H1 (cell line): Measurements from ENCODE around the gene ZFP36L1. TPM values are rescaled to one million over a fixed set of nuclear protein-coding genes. Genes with fewer than 3 reads are reported as not detected.

ENCODE experiments used
- CTCF ChIA-PET: fragments of 300-600 bp; sonication (Branson Sonifier 250); formaldehyde crosslinking; loops from one replicate; lab custom pipeline; 2021; ENCODE audit not compliant: partially characterized antibody; lab: Charles Lee
- POLR2A ChIA-PET: fragments of 300-600 bp; sonication (Branson Sonifier 250); formaldehyde crosslinking; loops from one replicate; lab custom pipeline; 2021; ENCODE audit warnings: inconsistent platforms; ENCODE audit not compliant: partially characterized antibody; lab: Charles Lee
- DNase-seq, 2 experiments: peaks; one replicate each; pipeline versions ENCODE4 v3.0.0 to v3.0.0-alpha.2; 2010 to 2022; ENCODE audit warnings: low spot score in 2 of 2, low read depth in 1 of 2, mixed read lengths in 1 of 2
- FAIRE-seq: peaks from 2 replicates; lab custom pipeline; 2011; peaks lifted over from hg19 to GRCh38; lab: Jason Lieb, UNC
- H2AFZ ChIP-seq: 2 replicates; pipeline ENCODE4 v1.8.1; 2012; ENCODE audit warnings: low read length, inconsistent platforms
- H2AK5ac ChIP-seq: 2 replicates; pipeline ENCODE4 v1.6.1; 2013; ENCODE audit warnings: low read depth, low read length
- H2BK120ac ChIP-seq: replicated peaks from 2 replicates; pipeline ENCODE3; 2013; ENCODE audit warnings: low read depth, low read length, inconsistent platforms
- H2BK12ac ChIP-seq: 2 replicates; pipeline ENCODE4 v1.6.1; 2013; ENCODE audit warnings: low read depth, low read length
- H2BK15ac ChIP-seq: 2 replicates; pipeline ENCODE4 v1.6.1; 2013; ENCODE audit warnings: low read length
- H2BK20ac ChIP-seq: 2 replicates; pipeline ENCODE4 v1.6.1; 2013; ENCODE audit warnings: low read length
- H2BK5ac ChIP-seq: 2 replicates; pipeline ENCODE4 v1.6.1; 2013; ENCODE audit warnings: low read depth, low read length
- H3K14ac ChIP-seq: 2 replicates; pipeline ENCODE4 v1.6.1; 2013; ENCODE audit warnings: inconsistent platforms; ENCODE audit not compliant: insufficient read length
- H3K18ac ChIP-seq: 2 replicates; pipeline ENCODE4 v1.6.1; 2013; ENCODE audit warnings: low read length; ENCODE audit errors: extremely low read depth
- H3K23ac ChIP-seq: 2 replicates; pipeline ENCODE4 v1.6.1; 2013; ENCODE audit warnings: inconsistent platforms; ENCODE audit not compliant: insufficient read length
- H3K23me2 ChIP-seq: 2 replicates; pipeline ENCODE4 v1.6.1; 2013; ENCODE audit warnings: low read depth, low read length
- H3K27ac ChIP-seq: 2 replicates; pipeline ENCODE4 v1.6.1; 2011; ENCODE audit warnings: low read depth, low read length, inconsistent platforms
- H3K27me3 ChIP-seq, 4 experiments: replicated peaks in 1 of 4; 1 replicate in 1 of 4; 2 replicates in 3 of 4; pipeline versions ENCODE4 v1.6.1 to v1.8.1; 2011 to 2013; ENCODE audit warnings: low read length in 3 of 4, mild to moderate bottlenecking in 3 of 4, inconsistent platforms in 2 of 4, mixed read lengths in 2 of 4, moderate library complexity in 1 of 4; ENCODE audit not compliant: control insufficient read depth in 3 of 4, insufficient read depth in 3 of 4; ENCODE audit errors: extremely low read depth in 1 of 4
- H3K36me3 ChIP-seq, 4 experiments: 2 replicates each; pipeline versions ENCODE4 v1.6.1 to v1.8.1; 2011 to 2013; ENCODE audit warnings: mild to moderate bottlenecking in 4 of 4, low read length in 3 of 4, moderate library complexity in 2 of 4, control low read depth in 1 of 4, inconsistent platforms in 1 of 4; ENCODE audit not compliant: insufficient read depth in 4 of 4, control insufficient read depth in 2 of 4
- H3K4ac ChIP-seq: replicated peaks from 2 replicates; pipeline ENCODE3; 2013; ENCODE audit warnings: low read length, low read depth, mixed read lengths, inconsistent platforms; ENCODE audit not compliant: insufficient read length
- H3K4me1 ChIP-seq, 4 experiments: replicated peaks in 1 of 4; 1 replicate in 1 of 4; 2 replicates in 3 of 4; pipeline versions ENCODE4 v1.6.1 to v1.8.1; 2011 to 2013; ENCODE audit warnings: low read length in 3 of 4, inconsistent platforms in 2 of 4, mixed read lengths in 1 of 4; ENCODE audit not compliant: insufficient read depth in 4 of 4, control insufficient read depth in 3 of 4
- H3K4me2 ChIP-seq, 2 experiments: 2 replicates each; pipeline versions ENCODE4 v1.6.1 to v1.8.1; 2011 to 2013; ENCODE audit warnings: low read depth in 2 of 2, low read length in 2 of 2, control low read depth in 1 of 2, inconsistent platforms in 1 of 2, mild to moderate bottlenecking in 1 of 2; ENCODE audit not compliant: insufficient read depth in 1 of 2
- H3K4me3 ChIP-seq, 4 experiments: fragments of 200-600, 300-600 bp in 1 of 4; sonication (generic), shearing (Covaris generic), sonication (Bioruptor Twin) in 1 of 4; 2 replicates each; pipeline versions ENCODE4 v1.5.1 to v1.8.1; 2011 to 2016; ENCODE audit warnings: low read length in 4 of 4, low read depth in 3 of 4, control low read depth in 2 of 4, inconsistent platforms in 2 of 4, mild to moderate bottlenecking in 2 of 4, mixed read lengths in 1 of 4, moderate library complexity in 1 of 4; ENCODE audit not compliant: insufficient read depth in 2 of 4; ENCODE audit errors: extremely low read depth in 1 of 4
- H3K56ac ChIP-seq: replicated peaks from 2 replicates; pipeline ENCODE3; 2013; ENCODE audit warnings: low read depth, mild to moderate bottlenecking, mixed read lengths, low read length, inconsistent platforms; ENCODE audit not compliant: insufficient read length
- H3K79me1 ChIP-seq: 2 replicates; pipeline ENCODE4 v1.6.1; 2013; ENCODE audit warnings: low read depth, low read length, control low read depth
- H3K79me2 ChIP-seq, 2 experiments: 2 replicates each; pipeline versions ENCODE4 v1.6.1 to v1.8.1; 2012 to 2013; ENCODE audit warnings: low read length in 2 of 2, mild to moderate bottlenecking in 2 of 2, inconsistent platforms in 1 of 2; ENCODE audit not compliant: insufficient read depth in 2 of 2, control insufficient read depth in 1 of 2
- H3K9ac ChIP-seq, 4 experiments: replicated peaks in 1 of 4; 1 replicate in 1 of 4; 2 replicates in 3 of 4; pipeline versions ENCODE4 v1.6.1 to v1.8.1; 2011 to 2013; ENCODE audit warnings: low read depth in 3 of 4, low read length in 3 of 4, control low read depth in 2 of 4, mild to moderate bottlenecking in 2 of 4, moderate library complexity in 2 of 4, inconsistent platforms in 1 of 4; ENCODE audit errors: extremely low read depth in 1 of 4
- H3K9me3 ChIP-seq, 2 experiments: 2 replicates each; pipeline versions ENCODE4 v1.6.1 to v1.8.1; 2012 to 2013; ENCODE audit warnings: mild to moderate bottlenecking in 2 of 2, moderate library complexity in 2 of 2, control low read depth in 1 of 2, inconsistent platforms in 1 of 2, low read depth in 1 of 2, low read length in 1 of 2, mixed read lengths in 1 of 2; ENCODE audit not compliant: insufficient read depth in 2 of 2
- H4K20me1 ChIP-seq, 2 experiments: replicated peaks in 1 of 2; 2 replicates each; pipeline versions ENCODE3 to v1.8.1; 2011 to 2013; ENCODE audit warnings: inconsistent platforms in 2 of 2, low read length in 2 of 2, mild to moderate bottlenecking in 1 of 2; ENCODE audit not compliant: insufficient read depth in 2 of 2, control insufficient read depth in 1 of 2
- H4K5ac ChIP-seq: 2 replicates; pipeline ENCODE4 v1.6.1; 2013; ENCODE audit warnings: low read length, low read depth, mixed read lengths, inconsistent platforms; ENCODE audit not compliant: insufficient read length
- H4K8ac ChIP-seq: 2 replicates; pipeline ENCODE4 v1.8.0; 2013; ENCODE audit warnings: mild to moderate bottlenecking, moderate library complexity, low read length, inconsistent platforms; ENCODE audit not compliant: insufficient read depth; ENCODE audit errors: extremely low read depth
- H4K91ac ChIP-seq: replicated peaks from 2 replicates; pipeline ENCODE3; 2013; ENCODE audit warnings: low read length, mixed read lengths, inconsistent platforms; ENCODE audit not compliant: insufficient read length
- TCF12 ChIP-seq: IDR thresholded peaks from 2 replicates; pipeline ENCODE4 v1.6.1; 2011; ENCODE audit warnings: low read depth, mild to moderate bottlenecking, low read length
- WGBS, 2 experiments: shearing (Covaris generic) in 1 of 2; methylation state at CpG; one replicate each; pipeline versions ENCODE4 v1.1.6 to v1.1.7; 2013 to 2015; ENCODE audit warnings: low lambda C conversion rate in 2 of 2, mixed read lengths in 2 of 2, inconsistent platforms in 1 of 2, low coverage in 1 of 2, missing lambda C conversion rate in 1 of 2; ENCODE audit not compliant: insufficient replicate concordance in 2 of 2, insufficient coverage in 1 of 2, insufficient read length in 1 of 2; ENCODE audit errors: extremely low coverage in 1 of 2, missing lambda C conversion rate in 1 of 2; 5-methylcytosine and 5-hydroxymethylcytosine counted together
- polyA plus RNA-seq, 7 experiments: library from polyadenylated mRNA; depleted of rRNA in 3 of 7; stranded (reverse) in 5 of 7; unstranded in 2 of 7; fragments of >200 nt in 5 of 7; fragments of 200-250 nt in 2 of 7; gene quantifications; 1 replicate in 5 of 7; 2 replicates in 1 of 7; 4 replicates in 1 of 7; pipeline versions ENCODE4 v1.2.1 to v1.2.3, GENCODE V29; 2011 to 2013; ENCODE audit warnings: missing spikeins in 2 of 7, mixed read lengths in 2 of 7
- total RNA-seq: library from RNA; stranded (reverse); fragmentation: NEBNext Ultra II Directional; extraction: Animal tissue kit (Norgen Biotek cat#: 25700); gene quantifications from 2 replicates; pipeline ENCODE4 v1.2.1, GENCODE V29; 2021

ZFP36L1 gene
- total and polyA plus RNA-seq, 2 of the 8 experiments (the other 6 are each of a cell fraction or from before 2014, with no cell fraction given): 80.4 to 132 TPM

DNA sequence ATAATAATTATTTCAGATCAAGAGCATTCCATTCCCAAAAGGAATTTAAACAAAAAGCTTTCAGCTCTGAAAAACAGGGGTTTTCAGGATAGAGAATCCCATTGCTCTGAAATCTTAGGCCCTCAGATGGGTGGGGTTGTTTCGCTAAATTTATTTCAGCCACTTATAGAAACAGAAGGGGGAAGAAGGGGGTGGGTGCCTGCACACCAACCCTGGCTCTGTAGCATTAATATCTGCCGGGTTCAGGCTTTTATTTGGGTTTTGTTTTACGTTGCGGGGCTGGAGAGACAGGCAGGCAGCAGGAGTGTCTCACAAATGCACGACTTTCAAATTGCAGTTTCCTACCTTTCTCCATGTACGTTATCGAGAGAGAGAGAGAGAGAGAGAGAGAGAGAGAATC, 12.5 kb upstream of the ZFP36L1 start:
- Histone ChIP-seq H3K27me3 (no peaks in the 10 kb centered on the region), H3K27ac (no peak overlapping the region), H4K91ac (no peak overlapping the region), H4K8ac (no peak overlapping the region), H3K4me2 (no peak overlapping the region), H3K4me3 (no peak overlapping the region), H3K9ac (no peak overlapping the region), H3K18ac (no peak overlapping the region)
- 82% methylated on average over 7 of the region's 7 CpGs; no CpG with 5 or more reads in 1 of the 2 experiments for whole genome bisulfite sequencing, 2 experiments
- POLR2A ChIA-PET: interaction anchor here (0.9 to 5.7 kb wide), 3 partner anchors 11 to 14 kb away, joined by 3 to 34 read pairs (median 3); partner anchors contain the start of gene ZFP36L1
- TF ChIP-seq TCF12: no peak
- TF ChIP-seq, all 59 proteins: peak for 0
- no peaks in the 10 kb centered on the region for H3K36me3 ChIP-seq
- no peak overlapping the region for H4K5ac ChIP-seq
- no peak overlapping the region for H2BK120ac ChIP-seq
- peaks cover 3 to 10% of the 10 kb centered on the region in 2 experiments for H3K9me3 ChIP-seq
- no peaks in the 10 kb centered on the region for H3K79me2 ChIP-seq
- H3K23ac ChIP-seq: no peak overlapping the region
- no peak overlapping the region for H2AFZ ChIP-seq
- H3K4me1 ChIP-seq: peaks cover 0 to 4% (median under 1%) of the 10 kb centered on the region in 4 experiments; a peak in 3 of 7 replicates
- H2BK5ac ChIP-seq: no peak overlapping the region
- H3K23me2 ChIP-seq: no peaks in the 10 kb centered on the region
- H2AK5ac ChIP-seq: no peak overlapping the region
- H3K4ac ChIP-seq: no peak overlapping the region
- no peak overlapping the region for H2BK12ac ChIP-seq
- H3K14ac ChIP-seq: no peak overlapping the region
- no peak overlapping the region for H2BK15ac ChIP-seq
- H4K20me1 ChIP-seq: no peaks in the 10 kb centered on the region
- no peaks in the 10 kb centered on the region for H3K79me1 ChIP-seq
- H3K56ac ChIP-seq: no peak overlapping the region
- CTCF ChIA-PET: interaction anchor here (0.8 to 1.0 kb wide), 2 partner anchors 12 to 129 kb away, joined by 3 read pairs; no protein-coding TSS in a partner anchor
- FAIRE-seq (no peak), DNase-seq (no peak)
- no peak overlapping the region for H2BK20ac ChIP-seq
